HG02840 (cell line): ENCODE data around the gene KCNMA1.
"Not testable (repeated sequence)": the region's sequence is repeated elsewhere in the genome, so short reads cannot be mapped to it uniquely, and the experiment has no call there.

ENCODE experiments used
- ATAC-seq: cut with Tn5 transposase; IDR thresholded peaks from one replicate; pipeline ENCODE4 v1.9.1; 2021; ENCODE audit warnings: mild to moderate bottlenecking, moderate library complexity, moderate number of reproducible peaks; ENCODE audit not compliant: unreplicated experiment, low FRiP score

Gene KCNMA1

DNA sequence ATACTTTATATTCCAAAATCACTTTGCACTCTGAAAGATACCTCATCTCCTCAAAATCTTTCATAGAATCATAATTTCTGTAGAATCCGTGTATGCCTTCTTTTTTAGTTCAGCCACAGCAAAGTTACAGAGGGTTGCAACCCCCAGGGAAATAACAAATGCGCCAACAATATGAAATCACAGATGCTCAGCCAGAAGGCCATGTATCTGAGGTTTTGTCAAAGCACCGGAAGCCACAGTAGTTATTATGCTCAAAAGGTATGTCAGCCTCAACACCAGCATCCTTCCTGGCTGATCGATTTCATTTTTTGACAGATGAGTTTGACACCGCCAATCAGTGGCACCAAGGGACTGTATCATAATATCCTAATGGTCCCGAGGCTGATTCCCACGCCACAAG, 204.1 kb downstream of the KCNMA1 start:
- ATAC-seq = no peak

DNA sequence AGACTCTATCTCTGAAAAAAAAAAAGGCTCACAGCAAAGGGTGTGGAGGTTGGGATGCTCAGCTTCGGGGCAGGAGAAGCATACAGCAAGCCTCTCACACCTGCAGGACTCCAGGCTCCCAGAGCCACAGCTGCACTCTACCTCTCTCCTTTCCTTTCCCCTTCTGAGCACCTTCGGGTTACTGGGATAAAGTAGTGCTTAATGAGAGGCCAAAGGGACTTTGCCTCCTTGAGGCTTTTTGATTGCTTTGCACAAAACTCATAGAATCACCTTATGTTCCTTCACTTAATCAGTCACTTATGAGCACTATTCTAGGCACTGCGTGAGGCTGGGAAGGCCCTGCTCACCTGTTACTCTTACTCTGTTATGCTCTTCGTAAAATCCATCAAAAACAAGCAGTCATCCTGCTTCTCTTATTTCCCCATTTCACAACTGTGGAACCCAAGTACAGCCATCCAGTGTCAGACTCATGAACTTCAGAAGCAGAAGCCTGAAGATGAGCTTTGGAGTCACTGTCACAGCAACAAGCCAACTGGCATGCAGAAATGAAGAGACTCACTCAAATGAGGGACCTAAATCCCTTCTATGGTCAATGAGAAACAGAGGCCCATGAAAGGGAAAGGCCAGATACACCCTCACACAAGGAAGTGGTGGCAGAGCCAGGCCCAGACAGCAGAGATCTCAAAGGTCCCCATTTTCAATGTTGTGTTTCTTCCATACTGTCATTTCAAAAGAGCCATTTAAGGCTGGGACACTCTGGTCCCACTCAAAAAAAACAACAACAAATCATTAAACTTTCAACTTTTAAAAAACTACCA, 205.4 kb downstream of the KCNMA1 start:
- no peak for ATAC-seq

DNA sequence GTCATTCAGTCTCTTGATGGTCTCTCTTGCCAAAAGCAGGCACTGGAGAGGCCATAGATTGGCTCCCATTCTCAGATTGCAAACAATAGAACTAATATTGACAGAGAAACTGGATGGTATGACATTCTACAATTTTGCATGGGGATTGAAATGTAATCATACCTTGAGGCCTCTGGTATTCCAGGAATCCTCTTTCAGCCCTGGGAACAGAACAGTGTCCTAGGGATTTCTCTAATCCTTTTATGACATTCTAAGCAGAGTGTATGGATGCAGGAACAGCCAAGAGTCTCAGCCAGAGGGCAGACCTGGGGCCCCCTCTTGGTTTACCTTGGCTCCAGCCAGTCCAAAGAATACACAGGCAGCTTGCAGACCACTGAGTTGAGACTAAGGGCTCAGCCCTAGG, 206.4 kb downstream of the KCNMA1 start:
- ATAC-seq = no peak

DNA sequence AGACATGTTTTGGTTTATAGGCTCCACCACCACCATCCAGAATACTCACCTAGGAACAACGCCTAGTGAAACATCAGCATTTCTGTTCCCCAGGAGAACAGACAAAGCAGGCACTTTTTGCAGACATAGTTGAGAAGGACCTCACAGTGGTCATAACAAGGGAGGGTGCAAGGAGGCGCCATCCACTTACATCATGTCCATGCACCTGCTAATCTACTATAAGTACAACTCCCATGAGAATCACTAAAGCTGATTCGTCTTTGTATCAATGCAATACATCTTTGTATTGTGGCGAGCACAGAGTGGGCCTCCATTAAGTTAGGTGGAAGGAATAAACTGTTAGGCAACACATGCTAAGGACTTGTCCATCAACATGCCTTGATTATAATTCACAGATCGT, 207.1 kb downstream of the KCNMA1 start:
- ATAC-seq = no peak

DNA sequence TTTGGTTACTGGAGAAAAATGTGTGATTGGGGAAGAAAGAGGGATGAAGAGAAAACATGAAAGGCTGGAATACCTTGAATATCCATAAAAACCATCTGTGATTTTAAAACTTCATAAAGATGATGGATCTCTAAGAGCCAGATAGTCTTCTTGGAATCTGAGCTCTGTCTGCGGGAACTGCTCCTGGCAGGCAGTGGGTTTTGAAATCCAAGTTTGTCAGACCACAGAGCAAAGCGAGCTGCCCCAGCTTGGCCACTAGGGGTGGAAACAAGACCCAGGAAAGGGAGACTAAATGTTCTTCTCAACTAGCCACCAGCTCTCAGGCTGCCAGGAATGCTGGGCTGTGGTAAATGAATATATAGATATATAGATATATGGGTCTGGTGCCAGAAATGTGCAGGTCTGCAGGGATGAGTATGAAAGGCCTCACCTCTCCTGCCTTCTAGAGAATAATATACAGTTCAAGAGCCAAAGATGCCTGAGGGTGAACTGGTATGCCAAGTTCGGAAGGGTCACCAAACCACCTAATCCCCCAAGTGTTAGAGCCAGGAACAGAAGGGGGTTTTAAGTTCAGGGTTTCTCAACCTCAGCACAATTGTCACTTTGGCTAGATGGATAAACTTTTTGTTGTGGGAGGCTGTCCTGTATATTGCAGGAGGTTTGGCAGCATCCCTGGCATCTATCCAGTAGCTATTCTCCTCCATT, 208.8 kb downstream of the KCNMA1 start:
- no peak for ATAC-seq

DNA sequence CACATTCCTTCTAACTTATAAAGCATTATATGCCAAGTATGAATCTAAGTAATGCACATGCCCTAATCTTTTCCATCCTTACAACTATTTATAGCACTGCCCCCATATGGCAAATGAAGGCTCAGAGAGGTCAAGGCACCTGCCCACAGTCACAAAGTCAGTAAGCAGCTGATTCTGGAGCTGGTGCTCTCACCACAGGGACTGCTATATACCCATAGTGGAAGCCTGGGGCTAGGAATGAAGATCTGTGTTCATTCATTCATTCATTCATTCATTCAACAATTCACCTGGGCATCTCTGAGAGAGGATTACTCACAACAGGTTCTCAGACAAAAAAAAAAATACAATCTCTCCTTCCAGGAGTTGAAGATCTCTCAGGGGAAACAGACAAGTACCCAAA, 213.4 kb downstream of the KCNMA1 start:
- no peak for ATAC-seq

DNA sequence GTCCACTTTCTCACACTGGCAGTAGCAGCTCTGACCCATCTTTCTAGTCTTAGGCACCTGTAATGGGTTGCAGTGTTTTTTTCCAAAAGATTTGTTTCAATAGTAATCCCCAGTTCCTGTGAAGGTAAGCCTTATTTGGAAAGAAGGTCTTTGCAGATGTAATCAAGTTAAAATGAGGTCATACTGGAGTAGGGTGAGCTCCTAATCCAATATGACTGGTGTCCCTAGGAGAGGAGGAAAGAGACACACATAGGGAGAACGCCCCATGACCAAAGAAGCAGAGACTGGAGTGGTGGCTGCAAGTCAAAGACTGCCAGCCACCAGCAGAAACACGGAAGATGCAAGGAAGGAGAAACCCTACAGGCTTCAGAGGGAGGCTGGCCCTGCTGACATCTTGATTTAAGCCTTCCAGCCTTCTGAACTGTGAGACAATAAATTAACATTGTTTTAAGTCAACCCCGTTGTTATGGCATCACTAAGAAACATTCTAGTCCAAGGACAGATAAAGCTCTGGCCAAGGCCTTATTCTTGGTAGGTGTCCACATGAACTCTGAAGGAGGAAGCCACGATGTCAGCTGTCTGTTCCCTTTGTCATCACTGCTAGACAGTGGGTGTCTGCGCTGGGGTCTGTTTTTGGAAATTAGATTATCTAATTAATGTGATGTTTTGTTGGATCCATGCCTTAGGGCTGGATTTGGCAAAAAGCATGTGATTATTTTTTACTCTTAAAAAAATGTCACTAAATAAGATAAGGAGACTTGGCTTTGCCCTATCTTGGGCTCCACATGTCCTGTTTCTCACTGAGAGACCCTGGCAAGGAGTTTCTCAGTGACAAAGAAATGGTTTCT, 214.9 kb downstream of the KCNMA1 start:
- ATAC-seq = no peak

DNA sequence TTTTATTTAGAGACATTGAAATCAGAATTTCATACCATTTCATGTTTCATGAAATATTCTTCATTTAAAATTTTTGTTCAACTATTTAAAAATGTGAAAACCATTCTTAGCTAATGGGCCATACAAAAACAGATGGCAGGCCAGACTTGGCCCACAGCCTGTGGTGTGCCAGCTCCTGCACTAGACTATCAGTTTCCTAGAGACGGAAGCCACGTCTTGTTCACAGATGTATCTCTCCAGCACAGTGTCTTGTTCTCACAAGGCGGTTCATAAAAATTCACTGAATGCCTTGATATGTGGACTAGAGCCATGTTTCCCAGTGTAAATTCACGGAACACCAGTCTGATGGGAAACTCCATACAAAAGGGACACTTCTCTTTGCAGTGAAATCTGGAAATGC, 216.0 kb downstream of the KCNMA1 start:
- ATAC-seq = no peak

DNA sequence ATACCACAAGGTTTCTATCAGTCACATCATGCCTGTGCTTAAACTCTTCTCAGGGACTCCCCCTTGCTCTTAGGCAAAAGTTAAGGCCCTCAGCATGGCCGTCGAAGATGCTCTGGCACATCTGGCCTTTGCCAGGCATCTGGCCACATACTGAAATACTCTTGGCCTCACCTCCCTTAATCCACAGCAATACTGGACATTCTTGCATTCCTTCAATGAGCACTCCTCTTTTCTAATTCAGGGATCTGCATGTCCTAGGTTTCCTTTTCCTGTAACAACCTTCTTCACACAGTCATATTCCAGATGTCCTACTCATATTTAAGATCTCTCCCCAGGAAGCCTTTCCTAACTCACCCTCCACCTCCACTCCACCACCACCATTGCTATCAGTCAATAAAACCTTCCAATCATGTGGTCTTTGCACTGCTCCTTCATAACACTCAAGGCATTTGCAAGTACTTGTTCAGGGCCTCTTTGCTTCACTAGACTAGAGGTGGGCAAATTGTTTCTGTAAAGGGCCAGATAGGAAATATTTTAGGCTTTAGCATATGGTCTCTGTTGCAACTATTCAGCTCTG, 216.6 kb downstream of the KCNMA1 start:
- ATAC-seq = no peak

DNA sequence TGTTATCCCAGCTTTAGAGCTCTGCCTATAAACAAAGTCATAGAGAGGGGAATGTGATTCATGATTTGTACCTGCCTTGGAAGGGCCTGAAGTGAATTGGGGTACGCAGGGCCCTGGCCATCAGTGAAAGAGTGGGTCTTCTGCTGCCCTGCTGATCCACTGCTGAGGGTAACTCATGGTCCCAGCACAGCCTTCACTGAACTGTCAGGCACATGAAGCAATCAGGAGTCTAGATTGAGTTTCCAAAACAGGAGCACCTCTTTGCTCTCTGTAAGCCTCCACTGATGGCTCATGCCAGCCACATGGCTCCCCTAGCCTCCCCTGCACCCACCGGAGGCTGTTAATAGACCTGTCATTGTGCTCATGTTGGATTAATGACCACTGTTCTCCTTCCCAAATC, 217.6 kb downstream of the KCNMA1 start:
- ATAC-seq = no peak

DNA sequence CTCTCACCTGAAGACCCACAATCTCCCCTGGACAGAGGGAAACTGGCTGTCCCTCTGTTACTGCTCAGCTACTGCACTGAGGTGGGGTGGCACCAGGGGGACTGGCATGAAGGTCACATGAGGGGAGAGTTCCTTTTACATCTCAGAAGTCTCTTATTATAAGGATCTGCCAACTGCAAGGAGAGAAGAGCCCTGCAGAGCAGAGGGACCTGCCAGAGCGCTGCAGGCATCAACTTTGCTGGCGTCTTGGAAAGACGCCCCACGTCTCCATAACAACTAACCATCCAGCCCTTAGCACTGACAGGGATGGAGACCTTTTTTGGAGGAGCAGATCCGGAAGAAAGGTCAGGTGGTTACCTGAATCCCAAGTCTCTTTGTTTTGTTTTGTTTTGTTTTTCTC, 218.6 kb downstream of the KCNMA1 start:
- no peak for ATAC-seq

DNA sequence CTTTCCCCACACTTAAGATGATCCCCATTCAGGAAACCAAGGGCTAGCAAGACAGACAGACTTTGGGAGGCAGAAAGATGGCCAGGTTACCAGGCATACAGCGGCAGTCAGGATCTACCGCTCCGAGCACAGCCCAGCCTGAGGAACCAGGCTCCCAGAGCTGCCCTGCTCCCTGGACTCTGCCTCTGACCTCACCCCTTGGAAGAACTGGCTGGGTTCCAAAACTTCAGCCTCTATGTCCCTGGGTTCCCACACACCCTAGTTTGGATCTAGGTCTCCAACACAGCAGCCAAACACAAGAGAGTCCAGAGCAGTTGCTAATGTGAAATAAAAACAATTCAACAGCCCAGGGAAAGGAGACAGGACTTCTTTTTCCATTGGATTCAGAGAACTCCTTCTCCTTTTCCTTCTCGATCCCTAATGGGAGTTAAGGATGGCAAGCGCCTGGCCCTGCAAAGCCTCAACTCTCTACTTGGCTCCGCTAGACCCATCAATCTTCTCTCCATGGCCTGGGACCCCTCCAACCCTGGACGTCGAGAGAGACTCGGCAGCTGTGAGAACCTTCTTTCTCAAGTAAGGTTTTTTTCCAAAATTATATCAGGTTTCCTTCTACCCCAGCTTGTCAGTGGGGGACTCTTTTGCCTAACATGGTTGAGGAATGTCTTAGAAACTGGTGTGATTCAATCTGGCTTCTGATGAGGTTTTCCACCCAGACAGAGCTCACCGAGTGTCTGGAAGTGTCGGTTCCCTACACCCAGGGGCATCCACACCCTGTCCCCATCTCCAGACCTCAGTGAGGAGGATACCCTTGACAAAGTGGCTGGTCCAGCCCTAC, 219.6 kb downstream of the KCNMA1 start:
- no peak for ATAC-seq

DNA sequence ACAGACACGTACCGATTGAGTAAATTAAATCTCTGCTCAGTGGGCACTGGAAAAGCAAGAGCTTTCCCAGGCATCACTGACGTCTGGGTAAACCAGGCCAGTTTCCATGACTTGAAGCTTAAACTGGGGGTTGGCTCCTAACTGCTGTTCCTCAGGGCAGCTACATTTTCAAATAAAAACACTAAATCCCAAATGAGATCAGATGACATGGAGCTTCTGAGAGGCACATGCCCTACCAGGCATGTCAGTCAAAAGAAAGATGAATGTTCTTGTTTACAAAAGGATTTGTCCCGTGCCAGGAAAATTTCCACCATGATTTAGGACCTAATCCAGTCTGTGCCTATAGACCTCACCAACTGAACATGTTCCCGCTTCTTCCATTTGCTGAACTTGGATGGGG, 220.2 kb downstream of the KCNMA1 start:
- ATAC-seq = no peak

DNA sequence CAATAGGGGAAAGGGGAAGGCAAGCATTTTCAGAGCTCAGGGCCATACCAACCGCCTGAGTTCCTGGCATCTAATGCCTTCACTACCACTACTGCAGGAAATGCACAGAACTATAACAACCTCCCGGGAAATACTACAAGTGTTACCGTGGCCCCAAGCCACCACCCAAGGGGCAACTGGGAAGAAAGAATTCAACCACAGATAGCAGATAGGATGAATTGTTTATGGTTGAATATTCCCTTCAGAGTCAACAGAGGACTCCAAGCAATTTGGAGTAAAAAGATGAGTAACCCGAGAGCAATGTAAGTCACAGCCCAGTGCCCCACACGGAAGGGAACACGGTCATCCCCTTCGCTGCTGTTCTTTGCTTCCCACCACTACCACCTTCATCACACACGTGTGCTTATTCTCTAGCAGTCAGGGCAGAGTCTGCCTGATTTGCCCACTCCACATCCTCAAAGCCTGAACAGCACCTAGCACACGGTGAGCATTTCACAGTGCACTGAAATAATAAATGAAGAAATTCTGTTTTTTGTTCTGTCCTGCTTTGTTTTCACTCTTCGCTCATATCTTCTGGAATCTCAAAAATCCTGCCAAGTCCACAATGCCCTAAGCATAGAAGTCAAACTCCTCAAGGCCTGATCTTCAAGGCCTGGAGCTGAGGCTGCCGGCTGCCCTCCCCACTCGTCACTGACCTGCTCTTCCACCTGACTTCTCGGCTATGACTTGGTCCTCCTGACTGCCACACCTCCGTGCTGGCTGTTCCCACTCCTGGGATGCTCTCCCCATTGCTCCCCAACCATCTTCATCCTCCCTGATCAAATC, 221.1 kb downstream of the KCNMA1 start:
- no peak for ATAC-seq

DNA sequence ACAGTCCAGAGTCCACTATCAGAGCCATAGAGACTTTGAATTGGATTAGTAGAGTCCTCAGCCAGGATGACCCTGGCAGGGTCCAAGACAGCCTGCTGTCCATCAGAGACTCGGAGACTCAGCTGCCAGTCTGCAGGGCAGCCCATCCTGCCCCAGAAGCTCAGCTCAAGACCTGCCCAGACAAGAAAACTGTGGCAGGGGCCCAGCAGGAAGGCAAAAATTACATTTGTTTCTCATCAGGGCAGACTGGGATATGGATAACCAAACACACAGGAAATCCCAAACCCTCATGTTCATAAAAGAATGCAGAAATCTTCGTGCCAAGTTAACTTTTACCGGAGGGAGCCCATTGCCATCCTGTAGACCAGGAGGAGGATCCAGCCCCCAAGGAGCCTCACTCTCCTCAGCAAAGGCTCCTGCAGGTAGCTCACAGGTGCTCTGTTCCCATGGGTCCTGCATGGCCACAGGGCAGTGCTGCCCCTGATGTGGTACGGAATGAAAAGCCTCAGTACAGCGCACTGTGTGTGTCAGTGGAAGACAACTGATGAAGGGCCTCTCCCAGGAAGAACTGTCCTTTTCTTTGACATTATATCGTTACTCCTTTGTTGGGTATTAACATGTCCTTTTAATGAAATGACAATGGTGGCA, 222.2 kb downstream of the KCNMA1 start:
- ATAC-seq = no peak

DNA sequence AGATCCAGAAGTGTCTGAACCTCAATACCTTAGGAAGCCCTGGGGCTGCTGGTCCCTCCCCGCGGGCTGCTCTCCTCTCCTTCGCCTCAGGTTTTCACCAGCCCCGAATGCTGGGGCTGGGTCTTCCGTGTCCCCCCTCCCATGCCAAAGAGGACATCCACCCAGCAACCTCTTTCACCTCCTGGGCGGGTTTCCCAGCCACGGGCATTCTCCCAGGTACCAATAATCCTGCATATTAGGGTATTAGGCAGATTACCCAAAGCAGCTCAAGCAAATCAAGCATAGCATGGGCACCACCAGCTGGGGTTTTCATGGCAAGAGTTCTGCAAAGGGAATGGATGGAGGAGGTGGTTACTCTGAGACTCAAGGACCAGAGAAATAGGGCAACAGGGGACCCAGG, 224.4 kb downstream of the KCNMA1 start:
- ATAC-seq = no peak

DNA sequence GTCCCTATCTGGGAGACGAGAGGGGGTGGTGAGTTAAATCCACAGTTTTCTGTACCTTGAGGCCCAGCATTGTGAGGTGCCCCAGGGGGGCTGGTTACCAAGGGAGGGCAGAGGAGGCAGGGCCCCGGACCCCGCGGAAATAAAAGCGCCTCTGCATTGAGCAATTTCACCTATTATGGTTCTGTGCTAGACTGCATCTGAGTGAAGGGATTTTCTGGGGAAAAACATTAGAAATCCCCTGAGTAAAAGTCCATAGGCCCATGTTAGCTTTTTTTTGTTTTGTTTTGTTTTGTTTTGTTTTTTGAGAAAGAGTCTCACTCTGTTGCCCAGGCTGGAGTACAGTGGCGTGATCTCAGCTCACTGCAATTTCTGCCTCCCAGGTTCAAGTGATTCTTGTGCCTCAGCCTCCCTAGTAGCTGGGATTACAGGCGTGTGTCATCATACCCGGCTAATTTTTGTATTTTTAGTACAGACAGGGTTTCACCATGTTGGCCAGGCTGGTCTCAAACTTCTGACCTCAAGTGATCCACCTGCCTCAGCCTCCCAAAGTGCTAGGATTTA, 225.0 kb downstream of the KCNMA1 start:
- ATAC-seq = not testable (repeated sequence)

DNA sequence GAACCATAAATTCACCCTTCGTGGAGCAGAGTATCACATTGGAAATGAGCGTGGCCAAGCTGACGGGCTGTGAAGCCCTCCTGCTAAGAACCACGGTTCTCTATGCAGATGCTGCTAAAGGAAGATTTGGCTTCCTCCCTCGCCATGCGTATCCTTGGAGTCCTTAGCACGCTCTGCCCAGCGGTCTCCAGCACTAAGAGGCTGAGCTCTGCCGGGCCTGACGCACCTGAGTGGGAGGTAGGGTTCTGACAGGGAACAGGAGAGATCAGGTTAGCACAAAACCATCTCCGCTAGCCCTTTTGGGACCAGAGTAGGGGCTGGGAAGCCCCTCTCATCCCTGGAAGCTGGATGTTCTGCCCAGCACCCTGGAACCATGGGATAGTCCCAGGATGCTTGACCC, 225.8 kb downstream of the KCNMA1 start:
- ATAC-seq = no peak
